SK-N-SH treated with all-trans-retinoic acid at 6 μM for 48 hours (cell line): ENCODE data around the gene MYNN.

ENCODE experiments used
- ATAC-seq: fragments of 200-7000 bp; cut with Tn5 transposase; 3 replicates; pipeline ENCODE4 v1.9.1; 2020; ENCODE audit warnings: mild to moderate bottlenecking, moderate library complexity
- ARNTL ChIP-seq: fragments of 450-650 bp; formaldehyde crosslinking; IDR thresholded peaks from 2 replicates; pipeline ENCODE4 v1.5.0; 2020; ENCODE audit warnings: low read depth, mild to moderate bottlenecking, moderate library complexity, borderline replicate concordance
- BACH2 ChIP-seq: fragments of 250-450 bp; sonication (Bioruptor Pico); IDR thresholded peaks from 2 replicates; pipeline ENCODE4 v1.9.0; 2021; ENCODE audit warnings: mild to moderate bottlenecking, borderline replicate concordance
- CSDC2 ChIP-seq: fragments of 250-450 bp; sonication (Bioruptor Pico); IDR thresholded peaks from 2 replicates; pipeline ENCODE4 v1.5.0; 2020; ENCODE audit warnings: mild to moderate bottlenecking, moderate library complexity
- ESRRG ChIP-seq: fragments of 250-450 bp; sonication (Bioruptor Pico); IDR thresholded peaks from 2 replicates; pipeline ENCODE4 v1.6.1; 2021; ENCODE audit warnings: mild to moderate bottlenecking
- GLIS3 ChIP-seq: fragments of 250-450 bp; sonication (Bioruptor Pico); IDR thresholded peaks from 2 replicates; pipeline ENCODE4 v1.5.0; 2020; ENCODE audit warnings: mild to moderate bottlenecking, moderate library complexity
- OSR1 ChIP-seq: fragments of 250-450 bp; sonication (Bioruptor Pico); IDR thresholded peaks from 2 replicates; pipeline ENCODE4 v1.8.0; 2022; ENCODE audit warnings: moderate library complexity, mild to moderate bottlenecking, inconsistent platforms
- PPARA ChIP-seq: fragments of 250-450 bp; sonication (Bioruptor Pico); IDR thresholded peaks from 2 replicates; pipeline ENCODE4 v1.5.0; 2020; ENCODE audit warnings: mild to moderate bottlenecking, borderline replicate concordance
- RARB ChIP-seq: fragments of 250-450 bp; sonication (Bioruptor Pico); IDR thresholded peaks from 2 replicates; pipeline ENCODE4 v1.8.0; 2021; ENCODE audit warnings: mild to moderate bottlenecking, moderate library complexity
- SNAI2 ChIP-seq: fragments of 250-450 bp; sonication (Bioruptor Pico); IDR thresholded peaks from 2 replicates; pipeline ENCODE4 v1.5.0; 2020; ENCODE audit warnings: mild to moderate bottlenecking, moderate library complexity
- TCF4 ChIP-seq: fragments of 250-450 bp; sonication (Bioruptor Pico); IDR thresholded peaks from 2 replicates; pipeline ENCODE4 v1.8.0; 2021; ENCODE audit warnings: mild to moderate bottlenecking, moderate library complexity, borderline replicate concordance
- TOX ChIP-seq: fragments of 250-450 bp; sonication (Bioruptor Pico); IDR thresholded peaks from 2 replicates; pipeline ENCODE4 v1.8.0; 2021; ENCODE audit warnings: mild to moderate bottlenecking, moderate library complexity, borderline replicate concordance
- ZC3H10 ChIP-seq: fragments of 250-450 bp; sonication (Bioruptor Pico); IDR thresholded peaks from 2 replicates; pipeline ENCODE4 v1.5.1; 2021; ENCODE audit warnings: mild to moderate bottlenecking, moderate library complexity
- ZFP3 ChIP-seq: fragments of 250-450 bp; sonication (Bioruptor Pico); IDR thresholded peaks from 2 replicates; pipeline ENCODE4 v1.5.0; 2020; ENCODE audit warnings: mild to moderate bottlenecking, moderate library complexity
- ZFP30 ChIP-seq: fragments of 450-650 bp; formaldehyde crosslinking; IDR thresholded peaks from 2 replicates; pipeline ENCODE4 v1.5.0; 2022; ENCODE audit warnings: mild to moderate bottlenecking, moderate library complexity
- ZNF565 ChIP-seq: fragments of 450-650 bp; formaldehyde crosslinking; conservative IDR thresholded peaks from 2 replicates; pipeline ENCODE4 v1.5.0; 2020; ENCODE audit warnings: low read depth, mild to moderate bottlenecking, moderate library complexity
- ZNF70 ChIP-seq: fragments of 450-650 bp; formaldehyde crosslinking; IDR thresholded peaks from 2 replicates; pipeline ENCODE4 v1.5.0; 2020; ENCODE audit warnings: mild to moderate bottlenecking, moderate library complexity
- ZNF8 ChIP-seq: fragments of 450-650 bp; formaldehyde crosslinking; IDR thresholded peaks from 2 replicates; pipeline ENCODE4 v1.5.0; 2020; ENCODE audit warnings: mild to moderate bottlenecking, moderate library complexity
- TF ChIP-seq, protein P1 (sequence below): fragments of 250-450 bp; sonication (Bioruptor Pico); IDR thresholded peaks from 2 replicates; pipeline ENCODE4 v1.8.0; 2020; ENCODE audit warnings: mild to moderate bottlenecking, moderate library complexity, borderline replicate concordance
- TF ChIP-seq, protein P2 (sequence below): fragments of 250-450 bp; sonication (Bioruptor Pico); IDR thresholded peaks from 2 replicates; pipeline ENCODE4 v1.5.0; 2020; ENCODE audit warnings: mild to moderate bottlenecking, moderate library complexity
- TF ChIP-seq, protein P3 (sequence below): fragments of 250-450 bp; sonication (Bioruptor Pico); IDR thresholded peaks from 2 replicates; pipeline ENCODE4 v1.8.0; 2021; ENCODE audit warnings: low read depth, mild to moderate bottlenecking, moderate library complexity, borderline replicate concordance
- TF ChIP-seq, protein P4 (sequence below): fragments of 250-450 bp; sonication (Bioruptor Pico); IDR thresholded peaks from 2 replicates; pipeline ENCODE4 v1.5.1; 2021; ENCODE audit warnings: mild to moderate bottlenecking, moderate library complexity
- TF ChIP-seq, protein P5 (sequence below): fragments of 250-450 bp; sonication (Bioruptor Pico); IDR thresholded peaks from 2 replicates; pipeline ENCODE4 v1.5.1; 2020; ENCODE audit warnings: low read depth, mild to moderate bottlenecking, moderate library complexity

The MYNN gene

DNA sequence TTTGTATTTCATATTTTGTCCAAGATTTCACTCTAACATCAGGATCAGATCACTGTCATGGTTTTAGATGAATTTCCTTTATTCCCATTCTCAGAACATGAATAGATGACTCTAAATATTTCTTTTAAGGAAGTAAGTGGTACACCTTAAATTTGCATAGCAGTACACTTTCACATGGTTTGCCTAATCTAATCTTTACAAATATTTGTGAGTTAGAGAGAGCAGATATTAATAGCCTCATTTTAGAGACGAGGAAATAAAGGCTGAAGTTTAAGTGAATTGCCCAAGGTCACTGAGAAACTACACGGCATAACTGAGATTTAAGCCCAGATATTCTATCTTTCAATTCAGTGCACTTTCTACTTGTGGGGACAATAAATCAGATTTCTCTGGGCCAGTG lies 22.5 kb upstream of the MYNN start:
- ATAC-seq = no peak
- TF ChIP-seq ZNF70 (CRISPR knock-in tag) (no peak), TOX (no peak), CSDC2 (CRISPR knock-in tag) (no peak), ZNF565 (no peak)
- TF ChIP-seq, protein P1, sequence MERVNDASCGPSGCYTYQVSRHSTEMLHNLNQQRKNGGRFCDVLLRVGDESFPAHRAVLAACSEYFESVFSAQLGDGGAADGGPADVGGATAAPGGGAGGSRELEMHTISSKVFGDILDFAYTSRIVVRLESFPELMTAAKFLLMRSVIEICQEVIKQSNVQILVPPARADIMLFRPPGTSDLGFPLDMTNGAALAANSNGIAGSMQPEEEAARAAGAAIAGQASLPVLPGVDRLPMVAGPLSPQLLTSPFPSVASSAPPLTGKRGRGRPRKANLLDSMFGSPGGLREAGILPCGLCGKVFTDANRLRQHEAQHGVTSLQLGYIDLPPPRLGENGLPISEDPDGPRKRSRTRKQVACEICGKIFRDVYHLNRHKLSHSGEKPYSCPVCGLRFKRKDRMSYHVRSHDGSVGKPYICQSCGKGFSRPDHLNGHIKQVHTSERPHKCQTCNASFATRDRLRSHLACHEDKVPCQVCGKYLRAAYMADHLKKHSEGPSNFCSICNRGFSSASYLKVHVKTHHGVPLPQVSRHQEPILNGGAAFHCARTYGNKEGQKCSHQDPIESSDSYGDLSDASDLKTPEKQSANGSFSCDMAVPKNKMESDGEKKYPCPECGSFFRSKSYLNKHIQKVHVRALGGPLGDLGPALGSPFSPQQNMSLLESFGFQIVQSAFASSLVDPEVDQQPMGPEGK = no peak
- TF ChIP-seq, all 23 proteins: peak for 0

DNA sequence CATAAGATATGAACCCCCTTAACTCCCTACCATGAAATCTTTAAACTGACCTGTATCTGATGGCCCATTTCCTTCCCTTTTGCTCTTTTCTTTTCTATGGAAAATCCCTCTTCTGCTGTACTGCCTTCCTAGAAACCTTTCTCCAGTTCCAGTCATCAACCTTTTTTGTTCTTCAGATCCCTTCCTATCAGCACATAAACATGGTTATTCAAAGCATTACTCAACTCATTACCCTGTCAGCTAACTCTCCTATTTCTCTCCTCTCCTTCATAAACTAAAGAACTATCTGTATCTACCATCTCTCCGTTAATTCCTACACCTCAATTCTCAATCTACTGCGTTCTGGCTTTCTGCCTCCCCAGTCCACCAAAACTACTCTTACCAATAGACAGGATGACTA lies 21.3 kb upstream of the MYNN start:
- ATAC-seq = no peak
- no peak for TF ChIP-seq BACH2 (CRISPR knock-in tag)
- no peak for TF ChIP-seq TCF4 (CRISPR knock-in tag)
- TF ChIP-seq ZC3H10 = no peak
- no peak for TF ChIP-seq GLIS3 (CRISPR knock-in tag)
- TF ChIP-seq PPARA (CRISPR knock-in tag) = no peak
- TF ChIP-seq ZNF565 = no peak
- no peak for TF ChIP-seq RARB (CRISPR knock-in tag)
- TF ChIP-seq ESRRG (CRISPR knock-in tag) = no peak
- TF ChIP-seq, protein P2, sequence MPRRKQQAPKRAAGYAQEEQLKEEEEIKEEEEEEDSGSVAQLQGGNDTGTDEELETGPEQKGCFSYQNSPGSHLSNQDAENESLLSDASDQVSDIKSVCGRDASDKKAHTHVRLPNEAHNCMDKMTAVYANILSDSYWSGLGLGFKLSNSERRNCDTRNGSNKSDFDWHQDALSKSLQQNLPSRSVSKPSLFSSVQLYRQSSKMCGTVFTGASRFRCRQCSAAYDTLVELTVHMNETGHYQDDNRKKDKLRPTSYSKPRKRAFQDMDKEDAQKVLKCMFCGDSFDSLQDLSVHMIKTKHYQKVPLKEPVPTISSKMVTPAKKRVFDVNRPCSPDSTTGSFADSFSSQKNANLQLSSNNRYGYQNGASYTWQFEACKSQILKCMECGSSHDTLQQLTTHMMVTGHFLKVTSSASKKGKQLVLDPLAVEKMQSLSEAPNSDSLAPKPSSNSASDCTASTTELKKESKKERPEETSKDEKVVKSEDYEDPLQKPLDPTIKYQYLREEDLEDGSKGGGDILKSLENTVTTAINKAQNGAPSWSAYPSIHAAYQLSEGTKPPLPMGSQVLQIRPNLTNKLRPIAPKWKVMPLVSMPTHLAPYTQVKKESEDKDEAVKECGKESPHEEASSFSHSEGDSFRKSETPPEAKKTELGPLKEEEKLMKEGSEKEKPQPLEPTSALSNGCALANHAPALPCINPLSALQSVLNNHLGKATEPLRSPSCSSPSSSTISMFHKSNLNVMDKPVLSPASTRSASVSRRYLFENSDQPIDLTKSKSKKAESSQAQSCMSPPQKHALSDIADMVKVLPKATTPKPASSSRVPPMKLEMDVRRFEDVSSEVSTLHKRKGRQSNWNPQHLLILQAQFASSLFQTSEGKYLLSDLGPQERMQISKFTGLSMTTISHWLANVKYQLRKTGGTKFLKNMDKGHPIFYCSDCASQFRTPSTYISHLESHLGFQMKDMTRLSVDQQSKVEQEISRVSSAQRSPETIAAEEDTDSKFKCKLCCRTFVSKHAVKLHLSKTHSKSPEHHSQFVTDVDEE (CRISPR knock-in tag) = no peak
- TF ChIP-seq, protein P1 = no peak
- TF ChIP-seq, protein P3, sequence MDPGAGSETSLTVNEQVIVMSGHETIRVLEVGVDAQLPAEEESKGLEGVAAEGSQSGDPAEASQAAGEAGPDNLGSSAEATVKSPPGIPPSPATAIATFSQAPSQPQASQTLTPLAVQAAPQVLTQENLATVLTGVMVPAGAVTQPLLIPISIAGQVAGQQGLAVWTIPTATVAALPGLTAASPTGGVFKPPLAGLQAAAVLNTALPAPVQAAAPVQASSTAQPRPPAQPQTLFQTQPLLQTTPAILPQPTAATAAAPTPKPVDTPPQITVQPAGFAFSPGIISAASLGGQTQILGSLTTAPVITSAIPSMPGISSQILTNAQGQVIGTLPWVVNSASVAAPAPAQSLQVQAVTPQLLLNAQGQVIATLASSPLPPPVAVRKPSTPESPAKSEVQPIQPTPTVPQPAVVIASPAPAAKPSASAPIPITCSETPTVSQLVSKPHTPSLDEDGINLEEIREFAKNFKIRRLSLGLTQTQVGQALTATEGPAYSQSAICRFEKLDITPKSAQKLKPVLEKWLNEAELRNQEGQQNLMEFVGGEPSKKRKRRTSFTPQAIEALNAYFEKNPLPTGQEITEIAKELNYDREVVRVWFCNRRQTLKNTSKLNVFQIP (CRISPR knock-in tag) = no peak
- no peak for TF ChIP-seq ZFP30 (CRISPR knock-in tag)
- TF ChIP-seq CSDC2 (CRISPR knock-in tag) = no peak
- TF ChIP-seq ZNF70 (CRISPR knock-in tag) = no peak
- no peak for TF ChIP-seq ZFP3 (CRISPR knock-in tag)
- TF ChIP-seq SNAI2 (CRISPR knock-in tag) = no peak
- no peak for TF ChIP-seq OSR1 (CRISPR knock-in tag)
- no peak for TF ChIP-seq TOX
- no peak for TF ChIP-seq ZNF8
- TF ChIP-seq, protein P4, sequence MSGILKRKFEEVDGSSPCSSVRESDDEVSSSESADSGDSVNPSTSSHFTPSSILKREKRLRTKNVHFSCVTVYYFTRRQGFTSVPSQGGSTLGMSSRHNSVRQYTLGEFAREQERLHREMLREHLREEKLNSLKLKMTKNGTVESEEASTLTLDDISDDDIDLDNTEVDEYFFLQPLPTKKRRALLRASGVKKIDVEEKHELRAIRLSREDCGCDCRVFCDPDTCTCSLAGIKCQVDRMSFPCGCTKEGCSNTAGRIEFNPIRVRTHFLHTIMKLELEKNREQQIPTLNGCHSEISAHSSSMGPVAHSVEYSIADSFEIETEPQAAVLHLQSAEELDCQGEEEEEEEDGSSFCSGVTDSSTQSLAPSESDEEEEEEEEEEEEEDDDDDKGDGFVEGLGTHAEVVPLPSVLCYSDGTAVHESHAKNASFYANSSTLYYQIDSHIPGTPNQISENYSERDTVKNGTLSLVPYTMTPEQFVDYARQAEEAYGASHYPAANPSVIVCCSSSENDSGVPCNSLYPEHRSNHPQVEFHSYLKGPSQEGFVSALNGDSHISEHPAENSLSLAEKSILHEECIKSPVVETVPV (CRISPR knock-in tag) = no peak
- TF ChIP-seq, all 23 proteins: peak for 0

DNA sequence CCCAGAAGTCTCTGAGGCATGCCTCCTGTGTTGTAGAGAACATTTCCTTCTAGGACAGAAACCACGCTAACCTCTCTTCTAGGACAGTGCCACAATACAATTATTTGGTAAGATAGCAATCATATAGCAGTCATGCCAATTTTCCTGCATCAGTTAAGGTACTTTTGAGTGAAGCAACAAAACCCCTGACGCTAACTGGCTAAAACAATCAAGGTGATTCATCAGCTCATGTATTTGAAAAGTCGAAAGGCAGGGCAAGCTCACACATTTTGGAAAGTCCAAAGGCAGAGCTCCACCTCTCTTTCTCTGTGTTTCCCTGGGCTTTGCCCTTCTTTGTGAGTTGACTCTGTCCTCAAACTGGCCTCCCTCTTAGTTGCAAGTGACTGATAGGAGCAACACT lies 18.5 kb upstream of the MYNN start:
- no peak for ATAC-seq
- TF ChIP-seq BACH2 (CRISPR knock-in tag) = no peak
- TF ChIP-seq, protein P3 (CRISPR knock-in tag) = no peak
- no peak for TF ChIP-seq RARB (CRISPR knock-in tag)
- no peak for TF ChIP-seq TCF4 (CRISPR knock-in tag)
- TF ChIP-seq, protein P4 (CRISPR knock-in tag) = no peak
- TF ChIP-seq SNAI2 (CRISPR knock-in tag) = no peak
- no peak for TF ChIP-seq GLIS3 (CRISPR knock-in tag)
- TF ChIP-seq, protein P5, sequence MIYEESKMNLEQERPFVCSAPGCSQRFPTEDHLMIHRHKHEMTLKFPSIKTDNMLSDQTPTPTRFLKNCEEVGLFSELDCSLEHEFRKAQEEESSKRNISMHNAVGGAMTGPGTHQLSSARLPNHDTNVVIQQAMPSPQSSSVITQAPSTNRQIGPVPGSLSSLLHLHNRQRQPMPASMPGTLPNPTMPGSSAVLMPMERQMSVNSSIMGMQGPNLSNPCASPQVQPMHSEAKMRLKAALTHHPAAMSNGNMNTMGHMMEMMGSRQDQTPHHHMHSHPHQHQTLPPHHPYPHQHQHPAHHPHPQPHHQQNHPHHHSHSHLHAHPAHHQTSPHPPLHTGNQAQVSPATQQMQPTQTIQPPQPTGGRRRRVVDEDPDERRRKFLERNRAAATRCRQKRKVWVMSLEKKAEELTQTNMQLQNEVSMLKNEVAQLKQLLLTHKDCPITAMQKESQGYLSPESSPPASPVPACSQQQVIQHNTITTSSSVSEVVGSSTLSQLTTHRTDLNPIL (CRISPR knock-in tag) = no peak
- TF ChIP-seq ZNF565 = no peak
- TF ChIP-seq ZFP30 (CRISPR knock-in tag) = no peak
- TF ChIP-seq ZC3H10 = no peak
- no peak for TF ChIP-seq CSDC2 (CRISPR knock-in tag)
- no peak for TF ChIP-seq ARNTL (CRISPR knock-in tag)
- no peak for TF ChIP-seq ZFP3 (CRISPR knock-in tag)
- no peak for TF ChIP-seq OSR1 (CRISPR knock-in tag)
- TF ChIP-seq ESRRG (CRISPR knock-in tag) = no peak
